Right kidney (tissue), 1 donor: ENCODE measurements around the gene OVCA2.

ENCODE experiments used
- DNase-seq: peaks from one replicate; pipeline ENCODE4 v3.0.0-alpha.2; 2016

Gene OVCA2

GRCh38 chr17:2053380-2054261 is 11.8 kb downstream of the OVCA2 start:
- DNase-seq, result peak; percentile 84

- DNase-seq, result no peak
These were observed 12.4 kb downstream of the OVCA2 start for GRCh38 chr17:2054262-2054511.

GRCh38 chr17:2054512-2055291 is 12.9 kb downstream of the OVCA2 start, which contains the start of gene HIC1:
Gene HIC1 (plus strand): TSS chr17:2055103. CDS start chr17:2056691, 1,588 bp downstream.
- DNase-seq, result peak; percentile 95

DNA sequence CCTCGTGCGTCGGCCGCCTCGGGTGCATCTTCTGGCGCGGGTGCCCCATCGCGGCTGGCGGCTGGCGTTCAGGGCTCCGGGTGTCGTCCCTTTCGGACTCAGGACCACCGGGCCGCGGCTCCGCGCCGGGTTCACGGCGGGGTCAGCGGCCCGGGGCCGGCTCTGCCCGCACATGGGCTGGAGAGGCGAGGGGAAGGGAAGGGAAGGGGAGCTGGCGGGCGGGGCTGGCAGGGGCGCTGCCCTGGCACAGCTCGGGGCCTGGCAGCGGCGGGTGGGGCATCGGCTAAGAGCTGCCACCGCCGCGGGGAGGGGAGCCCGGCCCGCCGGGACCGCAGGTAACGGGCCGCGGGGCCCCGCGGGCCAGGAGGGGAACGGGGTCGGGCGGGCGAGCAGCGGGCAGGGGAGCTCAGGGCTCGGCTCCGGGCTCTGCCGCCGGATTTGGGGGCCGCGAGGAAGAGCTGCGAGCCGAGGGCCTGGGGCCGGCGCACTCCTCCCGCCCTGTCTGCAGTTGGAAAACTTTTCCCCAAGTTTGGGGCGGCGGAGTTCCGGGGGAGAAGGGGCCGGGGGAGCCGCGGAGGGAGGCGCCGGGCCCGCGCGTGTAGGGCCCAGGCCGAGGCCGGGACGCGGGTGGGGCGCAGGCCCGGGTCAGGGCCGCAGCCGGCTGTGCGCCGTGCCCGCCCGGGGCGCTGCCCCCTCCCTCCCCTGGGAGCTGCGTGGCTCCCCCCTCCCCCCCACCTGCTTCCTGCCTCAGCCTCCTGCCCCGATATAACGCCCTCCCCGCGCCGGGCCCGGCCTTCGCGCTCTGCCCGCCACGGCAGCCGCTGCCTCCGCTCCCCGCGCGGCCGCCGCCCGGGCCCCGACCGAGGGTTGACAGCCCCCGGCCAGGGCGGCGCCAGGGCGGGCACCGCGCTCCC is 13.7 kb downstream of the OVCA2 start:
- no peak for DNase-seq

GRCh38 chr17:2056206-2057174 is 14.7 kb downstream of the OVCA2 start:
- DNase-seq, result peak; percentile 81

DNA sequence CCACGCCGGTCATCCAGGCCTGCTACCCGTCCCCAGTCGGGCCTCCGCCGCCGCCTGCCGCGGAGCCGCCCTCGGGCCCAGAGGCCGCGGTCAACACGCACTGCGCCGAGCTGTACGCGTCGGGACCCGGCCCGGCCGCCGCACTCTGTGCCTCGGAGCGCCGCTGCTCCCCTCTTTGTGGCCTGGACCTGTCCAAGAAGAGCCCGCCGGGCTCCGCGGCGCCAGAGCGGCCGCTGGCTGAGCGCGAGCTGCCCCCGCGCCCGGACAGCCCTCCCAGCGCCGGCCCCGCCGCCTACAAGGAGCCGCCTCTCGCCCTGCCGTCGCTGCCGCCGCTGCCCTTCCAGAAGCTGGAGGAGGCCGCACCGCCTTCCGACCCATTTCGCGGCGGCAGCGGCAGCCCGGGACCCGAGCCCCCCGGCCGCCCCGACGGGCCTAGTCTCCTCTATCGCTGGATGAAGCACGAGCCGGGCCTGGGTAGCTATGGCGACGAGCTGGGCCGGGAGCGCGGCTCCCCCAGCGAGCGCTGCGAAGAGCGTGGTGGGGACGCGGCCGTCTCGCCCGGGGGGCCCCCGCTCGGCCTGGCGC is 15.4 kb downstream of the OVCA2 start:
- DNase-seq, result peak; percentile 77

DNA sequence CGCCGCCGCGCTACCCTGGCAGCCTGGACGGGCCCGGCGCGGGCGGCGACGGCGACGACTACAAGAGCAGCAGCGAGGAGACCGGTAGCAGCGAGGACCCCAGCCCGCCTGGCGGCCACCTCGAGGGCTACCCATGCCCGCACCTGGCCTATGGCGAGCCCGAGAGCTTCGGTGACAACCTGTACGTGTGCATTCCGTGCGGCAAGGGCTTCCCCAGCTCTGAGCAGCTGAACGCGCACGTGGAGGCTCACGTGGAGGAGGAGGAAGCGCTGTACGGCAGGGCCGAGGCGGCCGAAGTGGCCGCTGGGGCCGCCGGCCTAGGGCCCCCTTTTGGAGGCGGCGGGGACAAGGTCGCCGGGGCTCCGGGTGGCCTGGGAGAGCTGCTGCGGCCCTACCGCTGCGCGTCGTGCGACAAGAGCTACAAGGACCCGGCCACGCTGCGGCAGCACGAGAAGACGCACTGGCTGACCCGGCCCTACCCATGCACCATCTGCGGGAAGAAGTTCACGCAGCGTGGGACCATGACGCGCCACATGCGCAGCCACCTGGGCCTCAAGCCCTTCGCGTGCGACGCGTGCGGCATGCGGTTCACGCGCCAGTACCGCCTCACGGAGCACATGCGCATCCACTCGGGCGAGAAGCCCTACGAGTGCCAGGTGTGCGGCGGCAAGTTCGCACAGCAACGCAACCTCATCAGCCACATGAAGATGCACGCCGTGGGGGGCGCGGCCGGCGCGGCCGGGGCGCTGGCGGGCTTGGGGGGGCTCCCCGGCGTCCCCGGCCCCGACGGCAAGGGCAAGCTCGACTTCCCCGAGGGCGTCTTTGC is 16.2 kb downstream of the OVCA2 start:
- DNase-seq, result peak; percentile 78

DNA sequence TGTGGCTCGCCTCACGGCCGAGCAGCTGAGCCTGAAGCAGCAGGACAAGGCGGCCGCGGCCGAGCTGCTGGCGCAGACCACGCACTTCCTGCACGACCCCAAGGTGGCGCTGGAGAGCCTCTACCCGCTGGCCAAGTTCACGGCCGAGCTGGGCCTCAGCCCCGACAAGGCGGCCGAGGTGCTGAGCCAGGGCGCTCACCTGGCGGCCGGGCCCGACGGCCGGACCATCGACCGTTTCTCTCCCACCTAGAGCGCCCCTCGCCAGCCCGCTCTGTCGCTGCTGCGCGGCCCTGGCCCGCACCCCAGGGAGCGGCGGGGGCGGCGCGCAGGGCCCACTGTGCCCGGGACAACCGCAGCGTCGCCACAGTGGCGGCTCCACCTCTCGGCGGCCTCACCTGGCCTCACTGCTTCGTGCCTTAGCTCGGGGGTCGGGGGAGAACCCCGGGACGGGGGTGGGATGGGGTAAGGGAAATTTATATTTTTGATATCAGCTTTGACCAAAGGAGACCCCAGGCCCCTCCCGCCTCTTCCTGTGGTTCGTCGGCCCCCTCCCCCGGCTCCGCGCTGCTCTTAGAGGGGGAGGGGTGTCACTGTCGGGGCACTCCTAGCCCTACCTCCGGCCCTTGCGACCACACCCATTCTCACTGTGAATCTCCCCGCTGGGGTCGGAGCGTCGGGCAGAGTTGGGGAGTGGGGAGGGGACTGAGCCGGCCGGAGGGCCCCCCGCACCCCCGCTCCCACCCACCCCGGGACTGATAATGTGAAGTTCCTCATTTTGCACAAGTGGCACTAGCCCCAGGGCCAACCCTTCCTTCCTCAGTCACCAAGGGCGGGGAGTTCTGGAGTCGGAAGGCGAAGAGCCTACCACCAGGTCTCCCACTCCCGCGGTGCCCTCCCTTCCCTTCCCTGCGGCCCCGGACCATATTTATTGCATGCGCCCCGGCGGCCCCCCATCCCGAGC is 17.0 kb downstream of the OVCA2 start:
- DNase-seq, result peak; percentile 66

GRCh38 chr17:2059547-2060384 is 17.9 kb downstream of the OVCA2 start:
- DNase-seq, result peak; percentile 39

DNA sequence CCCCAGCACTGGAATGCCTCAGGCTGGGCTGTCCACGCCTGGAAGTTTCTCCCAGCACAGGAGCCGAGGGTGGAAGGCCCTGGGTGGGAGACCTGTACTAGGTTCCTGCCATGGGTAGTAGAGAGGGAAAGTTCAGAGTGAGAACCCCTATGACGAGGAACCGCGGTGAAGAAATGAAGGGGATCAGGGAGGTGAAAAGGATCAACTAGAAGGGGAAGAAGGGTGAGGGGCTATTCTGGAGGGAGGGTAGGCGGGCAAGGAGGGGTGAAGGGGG is 18.5 kb downstream of the OVCA2 start:
- DNase-seq, result no peak

DNA sequence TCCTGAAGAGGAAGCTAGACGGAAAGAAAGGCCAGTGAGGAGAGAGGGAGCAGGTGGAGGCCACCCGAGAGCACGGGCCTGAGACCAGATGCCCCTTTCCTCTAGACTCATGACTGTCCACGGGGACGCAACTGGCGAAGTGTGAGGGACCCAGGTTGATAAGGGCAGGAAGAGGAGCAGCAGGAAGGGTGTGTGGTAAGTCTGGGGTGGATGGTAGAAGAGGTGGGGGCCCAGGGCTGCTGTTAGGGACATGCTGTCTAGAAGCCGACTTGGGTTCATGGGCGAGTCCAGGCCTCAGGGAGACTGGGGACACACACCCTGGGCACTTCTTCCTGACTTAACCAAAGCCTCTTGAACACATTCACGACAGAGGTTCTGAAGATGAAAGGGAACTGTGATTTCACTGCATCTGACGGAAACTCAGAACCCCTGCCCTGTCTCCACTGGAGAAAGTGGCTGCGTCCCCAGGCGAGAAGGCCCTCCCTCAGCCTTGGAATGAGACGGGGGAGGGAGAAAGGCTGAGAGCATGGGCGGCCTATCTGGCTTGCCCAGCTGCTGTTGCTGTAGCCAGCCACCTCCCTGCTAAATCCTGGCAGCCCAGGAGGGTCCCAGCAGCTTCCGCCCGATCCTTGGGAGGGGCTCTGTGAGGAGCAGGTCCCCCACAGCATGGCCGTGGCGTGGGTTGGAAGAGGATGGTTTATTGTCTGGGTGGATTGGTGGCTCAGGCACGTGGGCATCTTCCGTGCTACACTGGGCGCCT is 19.0 kb downstream of the OVCA2 start:
- DNase-seq, result peak; percentile 30

DNA sequence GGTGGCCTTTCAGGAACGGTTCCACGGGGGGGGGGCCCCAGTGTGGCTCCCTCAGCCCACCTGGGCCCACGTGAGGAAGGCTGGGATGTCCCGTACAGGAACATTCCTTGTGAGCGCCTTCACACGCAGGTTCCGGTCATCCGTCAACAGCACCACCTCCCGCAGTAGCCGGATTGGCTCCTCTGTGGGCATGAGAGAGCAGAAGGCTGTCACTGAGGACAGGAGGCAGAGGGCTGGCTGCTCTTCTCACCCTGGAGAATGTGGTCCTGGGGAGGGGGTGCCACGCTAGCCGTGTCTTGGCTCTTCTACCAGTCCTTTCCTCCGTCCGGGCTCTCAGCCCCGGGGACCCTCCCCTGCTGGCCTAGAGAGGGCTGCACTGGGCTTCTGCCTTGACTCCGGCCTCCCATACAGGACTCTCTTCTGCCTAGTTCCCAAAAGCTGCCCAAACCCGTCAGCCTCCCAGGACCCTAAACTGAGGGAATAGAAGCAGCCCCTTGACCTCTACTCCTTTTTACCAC is 19.7 kb downstream of the OVCA2 start:
- DNase-seq, result no peak

GRCh38 chr17:2062571-2063183 is 20.9 kb downstream of the OVCA2 start:
- peak; percentile 30 for DNase-seq

DNA sequence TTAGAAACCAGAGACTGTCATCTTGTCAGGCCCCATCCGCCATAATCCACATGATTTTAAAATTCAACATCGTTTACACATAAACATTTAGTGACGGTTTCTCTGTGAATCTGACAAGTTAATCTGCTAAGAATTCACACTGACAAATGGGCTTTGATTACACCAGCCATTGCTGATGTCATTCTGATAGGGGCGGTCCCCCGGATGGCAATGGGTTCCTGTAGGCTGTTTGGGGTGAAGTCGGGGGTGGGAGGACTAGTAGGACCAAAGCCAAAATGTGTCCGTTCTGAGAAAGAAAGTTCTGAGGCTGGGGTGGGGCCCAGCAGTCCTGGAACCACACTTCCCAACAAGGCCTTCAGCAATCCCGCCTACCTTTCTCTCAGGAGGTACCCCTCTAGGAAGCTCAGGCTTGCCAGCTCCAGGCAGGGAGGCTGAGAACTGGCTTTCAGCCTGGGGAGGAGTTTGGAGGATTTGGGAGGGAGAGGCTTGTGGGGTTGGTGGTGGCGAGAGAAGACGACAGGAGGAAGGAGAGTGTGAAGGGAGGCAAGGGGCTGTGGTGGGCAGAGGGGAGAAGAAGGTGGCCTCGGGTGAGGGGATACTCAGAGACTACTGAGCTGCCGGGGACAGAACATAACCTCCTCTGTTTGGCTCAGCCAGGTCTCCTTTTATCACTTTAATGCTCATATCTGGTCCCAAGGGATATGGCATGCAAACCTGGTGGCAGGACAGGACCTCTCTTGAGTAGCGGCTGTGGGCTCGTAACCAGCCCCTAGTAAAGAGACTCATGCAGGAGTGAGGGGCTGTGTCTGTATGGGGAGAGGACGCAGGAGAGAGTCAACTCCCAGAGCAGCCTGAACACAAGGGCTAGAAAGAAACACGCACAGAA is 21.7 kb downstream of the OVCA2 start:
- no peak for DNase-seq

DNA sequence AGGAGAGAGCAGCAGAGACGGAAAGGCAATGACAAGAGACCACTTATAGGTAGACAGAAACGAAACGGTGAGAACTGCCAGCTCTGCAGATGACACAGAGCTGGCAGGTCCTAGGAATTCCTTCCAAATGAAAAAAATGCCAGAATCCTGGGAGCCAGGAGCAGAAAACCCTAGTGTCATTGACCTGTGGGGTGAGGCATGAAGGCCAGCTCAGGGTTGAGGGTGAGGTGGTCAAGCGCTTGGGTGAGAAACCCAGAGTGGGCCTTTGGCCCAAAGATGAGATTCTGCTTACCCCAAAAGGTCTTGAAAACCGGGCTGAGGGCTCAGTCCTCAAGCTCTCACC is 22.3 kb downstream of the OVCA2 start:
- DNase-seq, result peak; percentile 14

- DNase-seq, result peak; percentile 25
These were observed 22.7 kb downstream of the OVCA2 start for GRCh38 chr17:2064520-2064971.
